ENCODE results near the gene POP4.
"Not testable (repeated sequence)": the region's sequence is repeated elsewhere in the genome, so short reads cannot be mapped to it uniquely, and the experiment has no call there.

Gene POP4

GRCh38 chr19:29605653-29606419 lies at the start of gene POP4:
POP4 (plus strand) TSS chr19:29606283; CDS start chr19:29606319, 36 bp downstream.
- peak; percentile 41 for DNase-seq

GRCh38 chr19:29559110-29559509 lies 47.0 kb upstream of the POP4 start:
- DNase-seq: not testable (repeated sequence)

- no peak for DNase-seq
Measured at GRCh38 chr19:29559743-29560142, 46.3 kb upstream of the POP4 start.

GRCh38 chr19:29560313-29561075 lies 45.6 kb upstream of the POP4 start:
- no peak for DNase-seq

GRCh38 chr19:29561601-29562000 lies 44.5 kb upstream of the POP4 start:
- DNase-seq: no peak

GRCh38 chr19:29562299-29563297 lies 43.5 kb upstream of the POP4 start:
- DNase-seq: no peak

GRCh38 chr19:29563486-29564101 lies 42.5 kb upstream of the POP4 start:
- no peak for DNase-seq

GRCh38 chr19:29564574-29565005 lies 41.5 kb upstream of the POP4 start:
- no peak for DNase-seq

GRCh38 chr19:29565171-29565570 lies 40.9 kb upstream of the POP4 start:
- no peak for DNase-seq

- DNase-seq: no peak
Measured at GRCh38 chr19:29566496-29567054, 39.5 kb upstream of the POP4 start.

GRCh38 chr19:29567366-29567915 lies 38.6 kb upstream of the POP4 start:
- no peak for DNase-seq

- DNase-seq: no peak
Measured at GRCh38 chr19:29568036-29569025, 37.8 kb upstream of the POP4 start.

GRCh38 chr19:29569038-29569911 lies 36.8 kb upstream of the POP4 start:
- DNase-seq: no peak

GRCh38 chr19:29571181-29571580 lies 34.9 kb upstream of the POP4 start:
- DNase-seq: no peak

GRCh38 chr19:29573486-29573885 lies 32.6 kb upstream of the POP4 start:
- DNase-seq: no peak

- no peak for DNase-seq
Measured at GRCh38 chr19:29574510-29574909, 31.6 kb upstream of the POP4 start.

- no peak for DNase-seq
Measured at GRCh38 chr19:29576046-29576606, 30.0 kb upstream of the POP4 start.

- DNase-seq: no peak
Measured at GRCh38 chr19:29576761-29577648, 29.1 kb upstream of the POP4 start.

Measured in SIG-M5 (cell line).